ENCODE data around the gene TBX4.
"Not testable (repeated sequence)": the region's sequence is repeated elsewhere in the genome, so short reads cannot be mapped to it uniquely, and the experiment has no call there.

The TBX4 gene

DNA sequence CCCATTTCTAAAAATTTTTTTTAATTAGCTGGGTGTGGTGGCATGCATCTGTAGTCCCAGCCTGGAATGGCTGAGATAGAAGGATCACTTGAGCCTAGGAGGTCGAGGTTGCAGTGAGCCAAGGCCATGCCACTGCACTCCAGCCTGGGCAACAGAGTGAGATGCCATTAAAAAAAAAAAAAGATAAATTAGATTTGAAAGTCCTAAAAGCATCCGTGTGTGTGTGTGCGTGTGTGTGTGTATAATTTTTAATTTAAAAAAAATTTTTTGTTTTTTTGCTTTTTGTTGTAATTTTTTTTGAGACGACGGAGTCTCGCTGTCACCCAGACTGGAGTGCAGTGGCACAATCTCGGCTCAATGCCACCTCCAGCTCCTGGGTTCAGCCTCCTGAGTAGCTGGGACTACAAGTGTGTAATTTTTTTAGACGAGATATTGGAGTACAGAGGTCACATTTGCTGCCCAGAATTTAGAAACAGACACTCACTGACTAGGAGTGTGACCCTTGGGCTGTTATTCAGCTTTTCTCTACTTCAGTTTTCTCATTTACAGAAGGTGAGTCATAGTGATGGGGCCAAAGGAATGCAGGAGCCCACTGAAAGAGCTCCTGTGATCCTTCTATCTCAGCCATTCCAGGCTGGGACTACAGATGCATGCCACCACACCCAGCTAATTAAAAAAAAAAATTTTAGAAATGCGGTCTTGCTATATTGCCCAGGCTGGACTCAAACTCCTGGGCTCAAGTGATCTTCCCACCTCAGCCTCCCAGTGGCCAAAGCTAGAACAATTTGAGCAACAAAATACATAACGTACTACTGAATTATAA lies 25.5 kb upstream of the TBX4 start:
- Mint-ChIP-seq H3K4me3 (no peak overlapping the region), H3K27ac (no peak overlapping the region), H3K36me3 (ENCODE audit: low read depth) (no peaks in the 10 kb centered on the region), H3K27me3 (ENCODE audit: low read depth) (peaks cover 25% of the 10 kb centered on the region), H3K9me3 (no peaks in the 10 kb centered on the region), H3K4me1 (no peaks in the 10 kb centered on the region)
- TF ChIP-seq, protein P1, sequence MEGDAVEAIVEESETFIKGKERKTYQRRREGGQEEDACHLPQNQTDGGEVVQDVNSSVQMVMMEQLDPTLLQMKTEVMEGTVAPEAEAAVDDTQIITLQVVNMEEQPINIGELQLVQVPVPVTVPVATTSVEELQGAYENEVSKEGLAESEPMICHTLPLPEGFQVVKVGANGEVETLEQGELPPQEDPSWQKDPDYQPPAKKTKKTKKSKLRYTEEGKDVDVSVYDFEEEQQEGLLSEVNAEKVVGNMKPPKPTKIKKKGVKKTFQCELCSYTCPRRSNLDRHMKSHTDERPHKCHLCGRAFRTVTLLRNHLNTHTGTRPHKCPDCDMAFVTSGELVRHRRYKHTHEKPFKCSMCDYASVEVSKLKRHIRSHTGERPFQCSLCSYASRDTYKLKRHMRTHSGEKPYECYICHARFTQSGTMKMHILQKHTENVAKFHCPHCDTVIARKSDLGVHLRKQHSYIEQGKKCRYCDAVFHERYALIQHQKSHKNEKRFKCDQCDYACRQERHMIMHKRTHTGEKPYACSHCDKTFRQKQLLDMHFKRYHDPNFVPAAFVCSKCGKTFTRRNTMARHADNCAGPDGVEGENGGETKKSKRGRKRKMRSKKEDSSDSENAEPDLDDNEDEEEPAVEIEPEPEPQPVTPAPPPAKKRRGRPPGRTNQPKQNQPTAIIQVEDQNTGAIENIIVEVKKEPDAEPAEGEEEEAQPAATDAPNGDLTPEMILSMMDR (IDR thresholded peaks at IDR 0.05; ENCODE audit: unreplicated experiment in 3 of 3), result no peak

DNA sequence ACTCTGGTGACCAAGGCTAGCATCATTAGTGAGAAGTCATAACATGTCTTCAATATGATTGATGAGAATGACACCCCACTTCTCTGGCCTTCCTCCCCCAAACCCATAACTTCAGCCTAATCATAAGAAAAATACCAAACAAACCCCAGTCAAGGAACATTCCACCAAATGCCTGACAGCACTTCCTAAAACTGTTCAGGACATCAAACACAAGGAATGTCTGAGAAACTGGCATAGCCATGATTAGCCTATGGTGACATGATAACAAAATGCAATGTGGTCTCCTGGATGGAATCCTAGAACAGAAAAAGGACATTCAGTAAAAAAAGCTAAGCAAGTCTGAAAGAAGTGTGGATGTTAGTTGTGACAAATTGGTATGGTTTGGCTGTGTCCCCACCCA lies 24.7 kb upstream of the TBX4 start:
- Mint-ChIP-seq H3K4me1 (no peaks in the 10 kb centered on the region), H3K4me3 (no peak overlapping the region), H3K27me3 (ENCODE audit: low read depth) (peaks cover 25% of the 10 kb centered on the region), H3K27ac (no peak overlapping the region), H3K36me3 (ENCODE audit: low read depth) (no peaks in the 10 kb centered on the region), H3K9me3 (no peaks in the 10 kb centered on the region)
- TF ChIP-seq, protein P1 (IDR thresholded peaks at IDR 0.05; ENCODE audit: unreplicated experiment in 3 of 3), result no peak

DNA sequence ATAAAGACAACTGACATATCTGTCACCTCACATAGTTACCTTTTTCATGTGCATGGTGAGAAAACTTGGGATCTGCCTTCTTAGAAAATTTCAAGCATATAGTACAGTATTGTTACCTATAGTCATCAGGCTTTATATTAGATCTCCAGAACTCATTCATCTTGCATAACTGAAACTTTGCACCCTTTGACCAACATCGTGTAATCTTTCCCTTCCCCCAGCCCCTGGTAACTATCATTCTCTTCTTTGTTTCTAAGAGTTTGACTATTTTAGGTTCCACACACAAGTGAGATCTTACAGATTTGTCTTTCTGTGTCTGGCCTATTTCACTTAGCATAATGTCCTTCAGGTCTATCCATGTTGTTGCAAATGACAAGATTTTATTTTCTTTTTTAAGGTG lies 22.9 kb upstream of the TBX4 start:
- H3K36me3 Mint-ChIP-seq (ENCODE audit: low read depth), result no peaks in the 10 kb centered on the region
- peaks cover 20% of the 10 kb centered on the region for H3K27me3 Mint-ChIP-seq (ENCODE audit: low read depth)
- H3K9me3 Mint-ChIP-seq, result peaks cover 7% of the 10 kb centered on the region
- H3K4me1 Mint-ChIP-seq, result no peaks in the 10 kb centered on the region
- H3K27ac Mint-ChIP-seq, result no peak overlapping the region
- H3K4me3 Mint-ChIP-seq, result no peak overlapping the region
- TF ChIP-seq, protein P1 (IDR thresholded peaks at IDR 0.05; ENCODE audit: unreplicated experiment in 3 of 3), result no peak

DNA sequence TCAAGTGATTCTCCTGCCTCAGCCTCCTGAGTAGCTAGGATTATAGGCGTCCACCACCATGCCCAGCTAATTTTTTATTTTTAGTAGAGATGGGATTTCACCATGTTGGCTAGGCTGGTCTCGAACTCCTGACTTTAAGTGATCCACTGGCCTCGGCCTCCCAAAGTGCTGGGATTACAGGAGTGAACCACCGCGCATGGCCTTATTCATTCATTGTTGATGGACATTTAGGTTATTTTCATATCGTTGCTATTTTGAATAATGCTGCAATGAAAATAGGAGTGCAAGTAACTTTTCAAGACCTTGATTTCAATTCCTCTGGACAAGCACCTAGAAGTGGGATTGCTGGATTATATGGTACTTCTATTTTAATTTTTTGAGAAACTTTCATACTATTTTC lies 22.4 kb upstream of the TBX4 start:
- H3K27me3 Mint-ChIP-seq (ENCODE audit: low read depth), result peaks cover 20% of the 10 kb centered on the region
- H3K4me3 Mint-ChIP-seq; H3K4me1 Mint-ChIP-seq; H3K36me3 Mint-ChIP-seq (ENCODE audit: low read depth); H3K27ac Mint-ChIP-seq: not testable (repeated sequence)
- peaks cover 12% of the 10 kb centered on the region for H3K9me3 Mint-ChIP-seq

DNA sequence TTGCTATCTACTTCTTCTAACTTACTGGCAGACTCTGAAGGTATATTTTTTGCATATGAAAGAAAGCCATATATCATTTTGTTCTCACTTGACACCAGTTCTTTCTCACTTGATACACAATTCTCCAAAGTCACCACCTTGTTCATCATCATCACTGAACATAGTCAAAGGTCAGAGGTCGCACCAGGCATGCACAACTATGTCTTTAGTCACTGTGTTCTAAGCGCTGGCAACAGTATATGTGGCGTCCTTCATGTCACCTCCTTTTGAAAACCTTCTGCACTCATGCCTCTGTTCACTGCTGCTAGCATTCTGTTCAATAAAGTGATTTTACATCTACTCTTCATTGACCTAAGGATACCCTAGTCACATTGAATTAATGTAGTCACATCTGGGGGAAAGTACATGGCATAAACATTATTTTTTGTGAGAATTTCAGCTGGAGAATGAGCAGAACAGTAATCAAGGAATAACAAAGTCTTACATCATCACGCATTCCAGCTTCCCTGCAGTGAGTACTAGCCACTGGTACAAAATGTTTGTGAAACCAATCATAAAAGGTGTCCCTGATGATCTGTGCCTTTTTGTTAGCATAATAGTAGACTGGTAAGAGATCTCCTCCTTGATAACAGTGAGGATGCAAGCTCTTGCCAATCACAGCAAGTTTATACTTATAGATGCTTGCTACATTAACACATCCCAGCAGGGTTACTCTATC lies 20.5 kb upstream of the TBX4 start:
- TF ChIP-seq, protein P1 (IDR thresholded peaks at IDR 0.05; ENCODE audit: unreplicated experiment in 3 of 3), result no peak
- peaks cover 23% of the 10 kb centered on the region for H3K9me3 Mint-ChIP-seq
- H3K36me3 Mint-ChIP-seq (ENCODE audit: low read depth), result peaks cover 5% of the 10 kb centered on the region
- no peak overlapping the region for H3K4me3 Mint-ChIP-seq
- peaks cover 17% of the 10 kb centered on the region for H3K27me3 Mint-ChIP-seq (ENCODE audit: low read depth)
- H3K27ac Mint-ChIP-seq, result no peak overlapping the region
- H3K4me1 Mint-ChIP-seq, result no peaks in the 10 kb centered on the region

DNA sequence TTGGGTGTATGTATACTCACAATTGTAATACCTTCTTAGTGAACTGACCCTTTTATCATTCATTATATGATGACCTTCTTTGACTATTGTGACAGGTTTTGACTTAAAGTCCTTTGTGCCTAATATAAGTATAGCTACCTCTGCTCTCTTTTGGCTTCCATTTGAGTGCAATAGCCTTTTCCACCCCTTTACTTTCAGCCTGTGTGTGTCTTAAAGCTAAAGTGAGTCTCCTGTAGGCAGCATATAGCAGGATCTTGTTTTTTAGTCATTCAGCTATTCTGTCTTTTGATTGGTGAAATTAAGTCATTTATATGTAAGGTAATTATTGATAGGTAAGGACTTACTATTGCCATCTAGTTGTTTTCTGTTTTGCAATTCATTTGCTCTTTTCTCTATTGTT lies 15.9 kb upstream of the TBX4 start:
- no peak overlapping the region for H3K27ac Mint-ChIP-seq

More for the DNA sequence above, 15.9 kb upstream of the TBX4 start:
- Mint-ChIP-seq H3K36me3 (ENCODE audit: low read depth) (peaks cover 5% of the 10 kb centered on the region), H3K9me3 (peaks cover 44% of the 10 kb centered on the region), H3K4me3 (no peak overlapping the region), H3K4me1 (no peaks in the 10 kb centered on the region), H3K27me3 (ENCODE audit: low read depth) (peaks cover 21% of the 10 kb centered on the region)
- TF ChIP-seq, protein P1 (IDR thresholded peaks at IDR 0.05; ENCODE audit: unreplicated experiment in 3 of 3), result no peak

All from nephron (organoid).